K562 (cell line): ENCODE measurements around the gene SLC37A3. TPM values are rescaled to one million over a fixed set of nuclear protein-coding genes. Genes with fewer than 3 reads are reported as not detected.

Experiments
- DNMT1 ChIP-seq: fragments of 450-650 bp; IDR thresholded peaks from 2 replicates; pipeline ENCODE4 v1.6.1; 2016; ENCODE audit warnings: antibody characterized with exemption, mild to moderate bottlenecking
- ESRRB ChIP-seq: fragments of 250-450 bp; sonication (Bioruptor Pico); IDR thresholded peaks from 2 replicates; pipeline ENCODE4 v1.5.0; 2020; ENCODE audit warnings: mild to moderate bottlenecking, moderate library complexity, borderline replicate concordance
- KLF13 ChIP-seq: fragments of 450-650 bp; IDR thresholded peaks from 2 replicates; pipeline ENCODE4 v1.6.1; 2016; ENCODE audit warnings: missing genetic modification characterization, low read depth, mild to moderate bottlenecking, missing compliant biosample characterization, moderate library complexity, borderline replicate concordance
- MTA2 ChIP-seq: fragments of 450-650 bp; IDR thresholded peaks from 2 replicates; pipeline ENCODE4 v1.6.1; 2016; ENCODE audit warnings: low read depth
- NFXL1 ChIP-seq: fragments of 450-650 bp; formaldehyde crosslinking; IDR thresholded peaks from 2 replicates; pipeline ENCODE4 v1.4.0; 2021; ENCODE audit warnings: mild to moderate bottlenecking
- PHB2 ChIP-seq: fragments of 450-650 bp; IDR thresholded peaks from 2 replicates; pipeline ENCODE4 v1.6.1; 2017; ENCODE audit warnings: low read depth
- PRMT5 ChIP-seq: sonication (generic); formaldehyde crosslinking; IDR thresholded peaks from 2 replicates; pipeline ENCODE4 v1.5.0; 2020; ENCODE audit warnings: missing genetic modification reagents
- PTTG1 ChIP-seq: fragments of 450-650 bp; IDR thresholded peaks from 2 replicates; pipeline ENCODE4 v1.6.1; 2016; ENCODE audit warnings: low read depth, mild to moderate bottlenecking, missing genetic modification characterization, missing compliant biosample characterization
- SETDB1 ChIP-seq: IDR thresholded peaks from one replicate; pipeline ENCODE4 v1.6.1; 2012; ENCODE audit warnings: low read length, control low read depth, inconsistent platforms
- SP2 ChIP-seq: IDR thresholded peaks from 2 replicates; pipeline ENCODE4 v1.6.1; 2011; ENCODE audit warnings: mild to moderate bottlenecking, low read depth, low read length, moderate library complexity; ENCODE audit not compliant: poor library complexity, severe bottlenecking; ENCODE audit errors: extremely low read depth
- TEAD2 ChIP-seq: fragments of 450-650 bp; IDR thresholded peaks from 2 replicates; pipeline ENCODE4 v1.6.1; 2016; ENCODE audit warnings: missing genetic modification characterization, control low read depth, missing compliant biosample characterization
- ZBTB7A ChIP-seq: IDR thresholded peaks from 2 replicates; pipeline ENCODE4 v1.6.1; 2011; ENCODE audit warnings: low read depth, mild to moderate bottlenecking, low read length, moderate library complexity, borderline replicate concordance; ENCODE audit not compliant: control insufficient read depth
- ZNF140 ChIP-seq: fragments of 250-450 bp; sonication (Bioruptor Pico); IDR thresholded peaks from 2 replicates; pipeline ENCODE4 v1.8.0; 2021; ENCODE audit warnings: moderate library complexity, mild to moderate bottlenecking, inconsistent platforms
- polyA plus RNA-seq, 8 experiments: library from polyadenylated mRNA; depleted of rRNA in 4 of 8; stranded (reverse) in 5 of 8; unstranded in 3 of 8; fragments of >200 nt; fragmentation: Nextera tagmentation in 2 of 8; fragmentation: Illumina TruSeq in 1 of 8; extraction: Ambion mirVana in 2 of 8; extraction: Trizol in 1 of 8; gene quantifications; 2 replicates each; pipeline versions ENCODE4 v1.2.1 to v1.2.3, GENCODE V29; 2011 to 2014; ENCODE audit warnings: inconsistent platforms in 1 of 8, missing spikeins in 1 of 8
- total RNA-seq, 7 experiments: library from RNA; depleted of rRNA in 6 of 7; stranded (reverse); fragments of >200 nt in 6 of 7; fragmentation: Illumina TruSeq in 2 of 7; extraction: Trizol in 2 of 7; gene quantifications; 2 replicates each; pipeline versions ENCODE4 v1.2.1 to v1.2.3, GENCODE V29; 2011 to 2021; ENCODE audit warnings: low replicate concordance in 1 of 7
- TF ChIP-seq, protein P1 (sequence below): sonication (generic); formaldehyde crosslinking; IDR thresholded peaks from 2 replicates; pipeline ENCODE4 v1.8.1; 2023; ENCODE audit warnings: mild to moderate bottlenecking, missing genetic modification reagents
- TF ChIP-seq, protein P2 (sequence below), 3 experiments: IDR thresholded peaks in 2 of 3; conservative IDR thresholded peaks in 1 of 3; 2 replicates each; pipeline ENCODE4 v1.5.1; 2011 to 2012; ENCODE audit warnings: low read length in 3 of 3, mild to moderate bottlenecking in 3 of 3, control low read depth in 2 of 3, improper control_type of control experiment in 1 of 3, inconsistent platforms in 1 of 3, low read depth in 1 of 3, mixed read lengths in 1 of 3, moderate library complexity in 1 of 3; ENCODE audit not compliant: insufficient read depth in 2 of 3
- TF ChIP-seq, protein P3 (sequence below): fragments of 450-650 bp; formaldehyde crosslinking; IDR thresholded peaks from 2 replicates; pipeline ENCODE4 v1.4.0; 2020; ENCODE audit warnings: mild to moderate bottlenecking, moderate library complexity
- TF ChIP-seq, protein P4 (sequence below): sonication (generic); formaldehyde crosslinking; IDR thresholded peaks from 2 replicates; pipeline ENCODE4 v1.8.1; 2023; ENCODE audit warnings: missing genetic modification reagents, mild to moderate bottlenecking, borderline replicate concordance

Gene SLC37A3
- total and polyA plus RNA-seq, 9 of the 15 experiments (the other 6 are each of a cell fraction or from before 2014, with no cell fraction given), result 11.7 to 59.1 (median 26.8) TPM

DNA sequence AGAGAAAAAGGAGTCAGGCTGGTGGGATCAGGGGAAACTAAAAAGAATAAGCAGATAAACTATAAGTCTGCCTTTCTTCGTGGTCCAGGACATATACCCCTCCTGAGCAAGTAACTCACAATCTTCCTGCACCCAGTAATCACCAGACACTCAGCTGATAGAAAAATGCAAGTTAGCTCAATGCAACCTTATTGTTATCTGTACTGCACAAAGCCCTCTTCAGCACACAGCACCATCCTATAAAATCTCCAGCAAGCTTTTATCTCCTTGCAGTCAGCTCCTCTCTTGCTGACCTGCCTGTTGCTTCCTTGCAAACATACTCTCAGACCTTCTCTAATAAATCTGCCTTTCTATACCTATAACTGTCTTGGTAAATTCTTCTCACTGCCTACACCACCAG, 6.7 kb downstream of the SLC37A3 start (continued):
- TF ChIP-seq, protein P1, sequence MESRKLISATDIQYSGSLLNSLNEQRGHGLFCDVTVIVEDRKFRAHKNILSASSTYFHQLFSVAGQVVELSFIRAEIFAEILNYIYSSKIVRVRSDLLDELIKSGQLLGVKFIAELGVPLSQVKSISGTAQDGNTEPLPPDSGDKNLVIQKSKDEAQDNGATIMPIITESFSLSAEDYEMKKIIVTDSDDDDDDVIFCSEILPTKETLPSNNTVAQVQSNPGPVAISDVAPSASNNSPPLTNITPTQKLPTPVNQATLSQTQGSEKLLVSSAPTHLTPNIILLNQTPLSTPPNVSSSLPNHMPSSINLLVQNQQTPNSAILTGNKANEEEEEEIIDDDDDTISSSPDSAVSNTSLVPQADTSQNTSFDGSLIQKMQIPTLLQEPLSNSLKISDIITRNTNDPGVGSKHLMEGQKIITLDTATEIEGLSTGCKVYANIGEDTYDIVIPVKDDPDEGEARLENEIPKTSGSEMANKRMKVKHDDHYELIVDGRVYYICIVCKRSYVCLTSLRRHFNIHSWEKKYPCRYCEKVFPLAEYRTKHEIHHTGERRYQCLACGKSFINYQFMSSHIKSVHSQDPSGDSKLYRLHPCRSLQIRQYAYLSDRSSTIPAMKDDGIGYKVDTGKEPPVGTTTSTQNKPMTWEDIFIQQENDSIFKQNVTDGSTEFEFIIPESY, result no peak
- no peak for TF ChIP-seq PRMT5
- TF ChIP-seq ESRRB (CRISPR knock-in tag), result no peak
- no peak for TF ChIP-seq KLF13 (tag)
- TF ChIP-seq ZNF140, result no peak
- no peak for TF ChIP-seq TEAD2 (tag)
- TF ChIP-seq MTA2, result peak; percentile 83
- TF ChIP-seq ZBTB7A, result no peak
- TF ChIP-seq, protein P2, sequence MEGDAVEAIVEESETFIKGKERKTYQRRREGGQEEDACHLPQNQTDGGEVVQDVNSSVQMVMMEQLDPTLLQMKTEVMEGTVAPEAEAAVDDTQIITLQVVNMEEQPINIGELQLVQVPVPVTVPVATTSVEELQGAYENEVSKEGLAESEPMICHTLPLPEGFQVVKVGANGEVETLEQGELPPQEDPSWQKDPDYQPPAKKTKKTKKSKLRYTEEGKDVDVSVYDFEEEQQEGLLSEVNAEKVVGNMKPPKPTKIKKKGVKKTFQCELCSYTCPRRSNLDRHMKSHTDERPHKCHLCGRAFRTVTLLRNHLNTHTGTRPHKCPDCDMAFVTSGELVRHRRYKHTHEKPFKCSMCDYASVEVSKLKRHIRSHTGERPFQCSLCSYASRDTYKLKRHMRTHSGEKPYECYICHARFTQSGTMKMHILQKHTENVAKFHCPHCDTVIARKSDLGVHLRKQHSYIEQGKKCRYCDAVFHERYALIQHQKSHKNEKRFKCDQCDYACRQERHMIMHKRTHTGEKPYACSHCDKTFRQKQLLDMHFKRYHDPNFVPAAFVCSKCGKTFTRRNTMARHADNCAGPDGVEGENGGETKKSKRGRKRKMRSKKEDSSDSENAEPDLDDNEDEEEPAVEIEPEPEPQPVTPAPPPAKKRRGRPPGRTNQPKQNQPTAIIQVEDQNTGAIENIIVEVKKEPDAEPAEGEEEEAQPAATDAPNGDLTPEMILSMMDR (IDR thresholded peaks at IDR 0.05 in 2 of 3, conservative IDR thresholded peaks at IDR 0.05 in 1 of 3; ENCODE audit: insufficient read depth in 2 of 3, low read depth in 1 of 3, low read length in 3 of 3), result no peak
- TF ChIP-seq SETDB1, result no peak
- no peak for TF ChIP-seq DNMT1
- TF ChIP-seq NFXL1 (CRISPR knock-in tag), result no peak
- TF ChIP-seq, protein P3, sequence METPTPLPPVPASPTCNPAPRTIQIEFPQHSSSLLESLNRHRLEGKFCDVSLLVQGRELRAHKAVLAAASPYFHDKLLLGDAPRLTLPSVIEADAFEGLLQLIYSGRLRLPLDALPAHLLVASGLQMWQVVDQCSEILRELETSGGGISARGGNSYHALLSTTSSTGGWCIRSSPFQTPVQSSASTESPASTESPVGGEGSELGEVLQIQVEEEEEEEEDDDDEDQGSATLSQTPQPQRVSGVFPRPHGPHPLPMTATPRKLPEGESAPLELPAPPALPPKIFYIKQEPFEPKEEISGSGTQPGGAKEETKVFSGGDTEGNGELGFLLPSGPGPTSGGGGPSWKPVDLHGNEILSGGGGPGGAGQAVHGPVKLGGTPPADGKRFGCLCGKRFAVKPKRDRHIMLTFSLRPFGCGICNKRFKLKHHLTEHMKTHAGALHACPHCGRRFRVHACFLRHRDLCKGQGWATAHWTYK (CRISPR knock-in tag), result no peak
- no peak for TF ChIP-seq PTTG1 (tag)
- no peak for TF ChIP-seq SP2
- TF ChIP-seq, protein P4, sequence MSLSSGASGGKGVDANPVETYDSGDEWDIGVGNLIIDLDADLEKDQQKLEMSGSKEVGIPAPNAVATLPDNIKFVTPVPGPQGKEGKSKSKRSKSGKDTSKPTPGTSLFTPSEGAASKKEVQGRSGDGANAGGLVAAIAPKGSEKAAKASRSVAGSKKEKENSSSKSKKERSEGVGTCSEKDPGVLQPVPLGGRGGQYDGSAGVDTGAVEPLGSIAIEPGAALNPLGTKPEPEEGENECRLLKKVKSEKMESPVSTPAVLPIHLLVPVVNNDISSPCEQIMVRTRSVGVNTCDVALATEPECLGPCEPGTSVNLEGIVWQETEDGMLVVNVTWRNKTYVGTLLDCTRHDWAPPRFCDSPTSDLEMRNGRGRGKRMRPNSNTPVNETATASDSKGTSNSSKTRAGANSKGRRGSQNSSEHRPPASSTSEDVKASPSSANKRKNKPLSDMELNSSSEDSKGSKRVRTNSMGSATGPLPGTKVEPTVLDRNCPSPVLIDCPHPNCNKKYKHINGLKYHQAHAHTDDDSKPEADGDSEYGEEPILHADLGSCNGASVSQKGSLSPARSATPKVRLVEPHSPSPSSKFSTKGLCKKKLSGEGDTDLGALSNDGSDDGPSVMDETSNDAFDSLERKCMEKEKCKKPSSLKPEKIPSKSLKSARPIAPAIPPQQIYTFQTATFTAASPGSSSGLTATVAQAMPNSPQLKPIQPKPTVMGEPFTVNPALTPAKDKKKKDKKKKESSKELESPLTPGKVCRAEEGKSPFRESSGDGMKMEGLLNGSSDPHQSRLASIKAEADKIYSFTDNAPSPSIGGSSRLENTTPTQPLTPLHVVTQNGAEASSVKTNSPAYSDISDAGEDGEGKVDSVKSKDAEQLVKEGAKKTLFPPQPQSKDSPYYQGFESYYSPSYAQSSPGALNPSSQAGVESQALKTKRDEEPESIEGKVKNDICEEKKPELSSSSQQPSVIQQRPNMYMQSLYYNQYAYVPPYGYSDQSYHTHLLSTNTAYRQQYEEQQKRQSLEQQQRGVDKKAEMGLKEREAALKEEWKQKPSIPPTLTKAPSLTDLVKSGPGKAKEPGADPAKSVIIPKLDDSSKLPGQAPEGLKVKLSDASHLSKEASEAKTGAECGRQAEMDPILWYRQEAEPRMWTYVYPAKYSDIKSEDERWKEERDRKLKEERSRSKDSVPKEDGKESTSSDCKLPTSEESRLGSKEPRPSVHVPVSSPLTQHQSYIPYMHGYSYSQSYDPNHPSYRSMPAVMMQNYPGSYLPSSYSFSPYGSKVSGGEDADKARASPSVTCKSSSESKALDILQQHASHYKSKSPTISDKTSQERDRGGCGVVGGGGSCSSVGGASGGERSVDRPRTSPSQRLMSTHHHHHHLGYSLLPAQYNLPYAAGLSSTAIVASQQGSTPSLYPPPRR, result 0 out of 2 replicates have a peak, but pooled peaks have one; percentile 9
- peak; percentile 61; the same call in 1 of the 2 replicates for TF ChIP-seq PHB2
